Pancreas (tissue), 10 donors: Measurements from ENCODE around the gene SMARCD2. TPM values are rescaled to one million over a fixed set of nuclear protein-coding genes. Genes with fewer than 3 reads are reported as not detected.

Source experiments
- ATAC-seq, 4 donors: fragments of 200-7000 bp; cut with Tn5 transposase; one replicate each; pipeline versions ENCODE4 v1.8.0 to v1.9.1; 2020; ENCODE audit warnings: mild to moderate bottlenecking in 4 of 4, moderate library complexity in 4 of 4
- DNase-seq, 6 donors: peaks; one replicate each; pipeline ENCODE4 v3.0.0-alpha.2; 2020
- FAIRE-seq: peaks from 2 replicates; lab custom pipeline; 2012; peaks lifted over from hg19 to GRCh38; lab: Jason Lieb, UNC
- H3K27ac ChIP-seq, 4 donors: fragments of 200-600 bp; sonication (generic); 1 replicate in 3 of 4; 2 replicates in 1 of 4; pipeline versions ENCODE4 v1.5.0 to v1.8.0; 2020
- H3K27me3 ChIP-seq, 4 donors: fragments of 200-600 bp; one replicate each; pipeline ENCODE4 v1.8.0; 2021
- H3K36me3 ChIP-seq, 3 donors: fragments of 200-600 bp; sonication (generic) in 1 of 3; one replicate each; pipeline versions ENCODE4 v1.5.0 to v1.8.0; 2020 to 2021
- H3K4me1 ChIP-seq, 3 donors: fragments of 200-600 bp; one replicate each; pipeline ENCODE4 v1.8.0; 2021
- H3K4me3 ChIP-seq, 4 donors: fragments of 200-600 bp; sonication (generic) in 2 of 4; one replicate each; pipeline versions ENCODE4 v1.5.0 to v1.8.0; 2020 to 2021
- H3K9me3 ChIP-seq, 4 donors: fragments of 200-600 bp; one replicate each; pipeline ENCODE4 v1.8.0; 2021
- CTCF ChIP-seq, 4 donors: fragments of 200-600 bp; sonication (generic) in 3 of 4; IDR thresholded peaks; one replicate each; pipeline versions ENCODE4 v1.5.0 to v1.8.0; 2021; ENCODE audit warnings: antibody characterized with exemption in 4 of 4
- WGBS, 2 donors: extraction: QIAGEN DNeasy Blood & Tissue Kit; methylation state at CpG; one replicate each; pipeline ENCODE4 v1.1.7; 2013; 5-methylcytosine and 5-hydroxymethylcytosine counted together
- intact Hi-C, 3 donors: fragments of 100-400 bp; cut with DNase I; formaldehyde crosslinking; loops; one replicate each; pipeline versions ENCODE4 v1.11.1 to v1.14.2; 2022
- polyA plus RNA-seq, 2 donors: library from polyadenylated mRNA; stranded (reverse); fragments of 200-250 nt; gene quantifications; one replicate each; pipeline ENCODE4 v1.2.3, GENCODE V29; 2013
- total RNA-seq, 6 donors: library from RNA; stranded (reverse); fragmentation: NEBNext Ultra II Directional in 4 of 6; extraction: Animal tissue kit (Norgen Biotek cat#: 25700) in 4 of 6; gene quantifications; one replicate each; pipeline versions ENCODE4 v1.2.1 to v1.2.4, GENCODE V29; 2021 to 2023
- donor health status: healthy with polysubstance abuse.
- donor health status: DM: no; HTN: no; CAD: no; lungs with moderate emphysema.
- donor health status: DM: no; HTN: no; CAD: no.
- donor health status: control.
- donor health status: control.
- donor health status: Bipolar disorder and iron deficiency.
- donor health status: DM: yes; HTN: yes; CAD: no.
- donor health status: DM: no; HTN: no; CAD: no.
- donor health status: DM: no; HTN: no; CAD: no.
- donor health status: DM: yes; HTN: yes; CAD: no.

Gene SMARCD2
- total and polyA plus RNA-seq, 8 donors: 37.6 to 57.3 (median 47.2) TPM

- no peak overlapping the region for H3K27ac ChIP-seq
- intact Hi-C loops: no loop called here
- ATAC-seq: no peak
- H3K36me3 ChIP-seq: peaks cover 0 to 43% (median 35%) of the 10 kb centered on the region in 3 donors
- H3K27me3 ChIP-seq: no peaks in the 10 kb centered on the region
- no peak overlapping the region for H3K4me3 ChIP-seq
- no peak for FAIRE-seq
- no peak for TF ChIP-seq CTCF (IDR thresholded peaks at IDR 0.05)
- DNase-seq: no peak
- WGBS, 2 donors: 93 to 95% methylated on average over 7 of the region's 7 CpGs
- peaks cover 36 to 43% (median 39%) of the 10 kb centered on the region in 3 donors for H3K4me1 ChIP-seq
- H3K9me3 ChIP-seq: no peaks in the 10 kb centered on the region
Measured at GRCh38 chr17:63836811-63837210, 5.7 kb downstream of the SMARCD2 start.

DNA sequence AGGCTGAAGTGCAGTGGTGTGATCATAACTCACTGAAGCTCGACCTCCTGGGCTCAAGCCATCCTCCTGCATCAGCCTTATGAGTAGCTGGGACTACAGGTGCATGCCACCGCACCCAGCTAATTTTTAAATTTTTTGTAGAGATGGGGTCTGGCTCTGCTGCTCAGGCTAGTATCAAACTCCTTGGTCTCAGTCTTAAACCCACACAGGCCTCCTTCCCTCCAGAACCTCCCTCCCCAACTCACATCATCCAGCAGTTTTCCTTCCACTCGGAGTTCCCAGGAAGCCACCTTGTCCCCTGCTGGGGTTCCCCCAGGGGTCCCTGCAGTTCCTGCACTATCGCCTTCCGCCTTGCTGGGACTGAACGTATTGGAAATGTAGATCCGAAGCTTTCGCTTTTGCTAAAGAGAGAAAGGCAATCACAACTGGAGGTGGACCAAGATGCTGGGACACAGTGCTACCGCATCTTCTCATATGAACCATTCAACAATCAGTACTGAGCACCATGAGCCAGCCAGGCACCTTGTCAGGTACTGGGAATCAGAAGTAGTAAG is 7.2 kb downstream of the SMARCD2 start:
- Histone ChIP-seq H3K4me3 (no peak overlapping the region), H3K4me1 (peaks cover 27 to 29% (median 29%) of the 10 kb centered on the region in 3 donors), H3K27me3 (no peaks in the 10 kb centered on the region), H3K27ac (no peak overlapping the region), H3K36me3 (peaks cover 0 to 59% (median 49%) of the 10 kb centered on the region in 3 donors), H3K9me3 (no peaks in the 10 kb centered on the region)
- intact Hi-C loops: no loop called here
- 86 to 88% methylated on average over 9 of the region's 9 CpGs for WGBS, 2 donors
- TF ChIP-seq CTCF (IDR thresholded peaks at IDR 0.05): no peak
- FAIRE-seq (no peak), ATAC-seq (no peak), DNase-seq (no peak)

DNA sequence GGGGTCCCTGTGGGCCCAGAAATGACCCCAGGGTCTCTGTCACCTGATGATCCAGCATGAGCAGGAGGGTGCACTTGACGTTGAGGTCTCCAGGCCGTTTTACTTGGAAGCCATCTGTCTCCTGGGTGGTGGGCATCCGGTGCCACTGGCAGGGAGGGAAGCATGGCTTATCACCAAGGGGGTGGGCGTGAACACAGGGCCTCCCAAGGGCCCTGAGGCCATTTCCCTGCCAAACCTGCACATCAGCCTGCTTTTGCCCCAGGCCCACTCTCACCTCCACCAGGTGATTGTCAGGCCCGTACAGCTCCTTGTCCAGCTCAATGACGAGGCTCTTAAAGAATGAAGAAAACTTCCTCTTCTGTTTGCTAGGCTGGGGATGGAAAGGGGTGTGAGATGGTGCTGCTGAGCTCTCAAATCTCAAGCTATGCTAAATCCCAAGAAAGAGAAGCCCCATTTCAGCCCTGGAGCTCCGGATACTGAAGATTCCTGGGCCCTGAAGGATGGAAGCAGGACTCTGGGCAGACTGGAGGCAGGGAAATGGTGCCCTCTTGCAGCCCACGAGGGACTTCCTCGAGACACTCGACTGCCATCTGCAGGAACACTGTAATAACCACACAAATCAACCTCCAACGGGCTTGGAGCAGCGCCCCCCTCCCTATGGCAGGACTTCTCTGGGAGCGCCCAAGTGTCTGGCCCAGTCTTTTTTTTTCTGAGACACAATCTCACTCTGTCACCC is 7.9 kb downstream of the SMARCD2 start:
- H3K4me1 ChIP-seq: peaks cover 20 to 24% (median 22%) of the 10 kb centered on the region in 3 donors
- no peaks in the 10 kb centered on the region for H3K9me3 ChIP-seq
- H3K27ac ChIP-seq: no peak overlapping the region
- H3K27me3 ChIP-seq: no peaks in the 10 kb centered on the region
- peak in 3 of 4 donors; percentile 29 to 63 (median 50) for ATAC-seq
- intact Hi-C loops: no loop called here
- no peak for FAIRE-seq
- H3K4me3 ChIP-seq: no peak overlapping the region
- TF ChIP-seq CTCF (IDR thresholded peaks at IDR 0.05): peak in 1 of 4 donors; percentile 13
- DNase-seq: peak in 1 of 6 donors; percentile 51
- H3K36me3 ChIP-seq: peaks cover 0 to 64% (median 54%) of the 10 kb centered on the region in 3 donors
- 48 to 53% methylated on average over 13 of the region's 13 CpGs for WGBS, 2 donors

DNA sequence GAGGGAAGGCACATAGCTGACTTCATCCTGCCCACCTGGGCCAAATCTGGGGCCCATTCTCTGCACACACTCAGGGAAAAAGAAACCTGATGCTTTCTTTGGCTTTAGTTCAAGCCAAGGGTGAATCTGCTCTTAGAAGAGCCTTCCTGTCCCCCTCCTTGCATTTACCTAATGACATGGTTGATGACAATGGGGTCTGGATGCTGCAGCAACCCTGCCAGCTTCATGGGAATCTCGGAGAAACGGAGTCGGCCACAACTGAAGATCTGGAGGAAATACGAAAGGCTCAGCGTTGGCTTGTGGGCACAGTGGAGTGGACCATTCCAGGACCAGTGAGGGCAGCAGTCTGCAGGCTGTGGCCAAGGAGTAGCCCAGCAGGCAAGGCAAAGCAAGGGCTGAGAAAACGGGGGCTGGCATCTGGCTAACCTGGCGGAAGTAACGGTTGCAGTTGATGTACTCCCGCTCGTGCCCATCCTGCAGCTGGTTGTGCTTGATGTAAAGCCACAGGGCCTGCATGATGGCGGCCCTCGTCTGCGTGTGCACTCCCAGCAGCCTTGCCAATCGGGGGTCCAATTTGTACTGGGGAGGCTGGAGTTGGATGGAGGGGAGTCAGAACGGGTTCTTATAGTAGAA is 8.6 kb downstream of the SMARCD2 start:
- TF ChIP-seq CTCF (IDR thresholded peaks at IDR 0.05): no peak
- no peaks in the 10 kb centered on the region for H3K9me3 ChIP-seq
- peaks cover 13 to 23% (median 22%) of the 10 kb centered on the region in 3 donors for H3K4me1 ChIP-seq
- no peak overlapping the region for H3K4me3 ChIP-seq
- H3K27ac ChIP-seq: no peak overlapping the region
- H3K36me3 ChIP-seq: peaks cover 0 to 67% (median 55%) of the 10 kb centered on the region in 3 donors
- ATAC-seq (no peak), DNase-seq (no peak), FAIRE-seq (no peak)
- intact Hi-C loops: no loop called here
- no peaks in the 10 kb centered on the region for H3K27me3 ChIP-seq
- WGBS, 2 donors: 91 to 94% methylated on average over 15 of the region's 15 CpGs
